HCT116 (cell line): ENCODE data around the gene CNDP1. TPM values are rescaled to one million over a fixed set of nuclear protein-coding genes. Genes with fewer than 3 reads are reported as not detected.

Experiments
- ATAC-seq: fragments of 200-7000 bp; cut with Tn5 transposase; 2 replicates; pipeline ENCODE4 v1.9.1; 2020; ENCODE audit warnings: mild to moderate bottlenecking, moderate library complexity
- BruUV-seq: library from RNA; stranded (reverse); fragments of 400-500 nt; replicated peaks from 2 replicates; lab custom pipeline; 2021; lab: Mats Ljungman, UMichigan
- CTCF ChIA-PET: fragments of 300-600 bp; sonication (Branson Sonifier 250); formaldehyde crosslinking; loops from one replicate; lab custom pipeline; 2021; ENCODE audit warnings: antibody characterized with exemption; lab: Charles Lee
- POLR2A ChIA-PET: fragments of 300-600, 350-600 bp; sonication (Branson Sonifier 250); formaldehyde crosslinking; loops from one replicate; lab custom pipeline; 2021; ENCODE audit warnings: antibody characterized with exemption; lab: Charles Lee
- RAD21 ChIA-PET, 2 experiments: fragments of 300-600 bp; sonication (Branson Sonifier 250); formaldehyde crosslinking; loops; one replicate each; lab custom pipeline; 2023; ENCODE audit warnings: low total read pairs in 2 of 2; ENCODE audit not compliant: uncharacterized antibody in 2 of 2, unreplicated experiment in 2 of 2, low non-redundant PET in 1 of 2; lab: Charles Lee
- DNase-seq: peaks from one replicate; pipeline ENCODE4 v3.0.0-alpha.2; 2010; ENCODE audit warnings: low read depth, low spot score
- H2AFZ ChIP-seq: fragments of 200-600 bp; shearing (Covaris generic), sonication (generic); 2 replicates; pipeline ENCODE4 v1.6.1; 2017; ENCODE audit warnings: low read depth, mixed run types, mixed read lengths, antibody characterized with exemption, low read length; ENCODE audit not compliant: poor library complexity, severe bottlenecking
- H3K27ac ChIP-seq: 2 replicates; pipeline ENCODE4 v1.5.1; 2012; ENCODE audit warnings: low read depth, low read length
- H3K27me3 ChIP-seq: fragments of 200-600 bp; sonication (generic); 2 replicates; pipeline ENCODE4 v1.6.1; 2016; ENCODE audit warnings: mixed run types, low read length, mixed read lengths; ENCODE audit not compliant: insufficient read depth
- H3K36me3 ChIP-seq, 2 experiments: fragments of 200-500 bp in 1 of 2; fragments of 200-600 bp in 1 of 2; sonication (Bioruptor generic) in 1 of 2; sonication (generic) in 1 of 2; 2 replicates each; pipeline versions ENCODE4 v1.5.1 to v1.6.1; 2014 to 2016; ENCODE audit warnings: low read length in 2 of 2, inconsistent platforms in 1 of 2, mixed read lengths in 1 of 2, mixed run types in 1 of 2; ENCODE audit not compliant: insufficient read depth in 2 of 2, control insufficient read depth in 1 of 2
- H3K4me1 ChIP-seq, 2 experiments: fragments of 200-600 bp in 1 of 2; sonication (generic) in 1 of 2; 2 replicates each; pipeline versions ENCODE4 v1.5.1 to v1.6.1; 2012 to 2017; ENCODE audit warnings: low read length in 2 of 2, inconsistent platforms in 1 of 2, mild to moderate bottlenecking in 1 of 2, mixed read lengths in 1 of 2, mixed run types in 1 of 2, moderate library complexity in 1 of 2; ENCODE audit not compliant: insufficient read depth in 2 of 2, control insufficient read depth in 1 of 2
- H3K4me2 ChIP-seq: fragments of 200-600 bp; sonication (generic); 2 replicates; pipeline ENCODE4 v1.6.1; 2017; ENCODE audit warnings: mixed run types, low read length, mixed read lengths
- H3K4me3 ChIP-seq, 2 experiments: fragments of 200-600 bp in 1 of 2; sonication (generic) in 1 of 2; replicated peaks in 1 of 2; 2 replicates each; pipeline ENCODE4 v1.5.1; 2011 to 2016; ENCODE audit warnings: low read length in 2 of 2, control low read depth in 1 of 2, low read depth in 1 of 2, mild to moderate bottlenecking in 1 of 2, mixed read lengths in 1 of 2, mixed run types in 1 of 2
- H3K79me2 ChIP-seq: fragments of 200-600 bp; sonication (generic); 2 replicates; pipeline ENCODE4 v1.6.1; 2017; ENCODE audit warnings: mild to moderate bottlenecking, mixed run types, low read length, moderate library complexity, mixed read lengths; ENCODE audit not compliant: insufficient read depth
- H3K9ac ChIP-seq: fragments of 200-600 bp; sonication (generic); 2 replicates; pipeline ENCODE4 v1.6.1; 2016; ENCODE audit warnings: low read length, mixed read lengths
- H3K9me2 ChIP-seq: fragments of 200-600 bp; sonication (generic), shearing (Covaris generic); 2 replicates; pipeline ENCODE4 v1.6.1; 2017; ENCODE audit warnings: mixed run types, mild to moderate bottlenecking, moderate library complexity; ENCODE audit not compliant: insufficient read depth
- H3K9me3 ChIP-seq, 2 experiments: fragments of 200-500 bp in 1 of 2; fragments of 200-600 bp in 1 of 2; sonication (Bioruptor generic) in 1 of 2; sonication (generic) in 1 of 2; 2 replicates each; pipeline ENCODE4 v1.6.1; 2014 to 2017; ENCODE audit warnings: low read length in 2 of 2, mixed read lengths in 2 of 2, inconsistent platforms in 1 of 2, low read depth in 1 of 2, mild to moderate bottlenecking in 1 of 2, mixed run types in 1 of 2, moderate library complexity in 1 of 2; ENCODE audit not compliant: control insufficient read depth in 1 of 2, insufficient read depth in 1 of 2
- H4K20me1 ChIP-seq: fragments of 200-600 bp; sonication (generic), shearing (Covaris generic); 2 replicates; pipeline ENCODE4 v1.6.1; 2017; ENCODE audit warnings: mixed run types, mild to moderate bottlenecking, moderate library complexity; ENCODE audit not compliant: insufficient read depth
- ATF3 ChIP-seq: IDR thresholded peaks from 2 replicates; pipeline ENCODE4 v1.6.1; 2012
- CBX3 ChIP-seq: IDR thresholded peaks from 2 replicates; pipeline ENCODE4 v1.6.1; 2012; ENCODE audit warnings: low read depth
- CEBPB ChIP-seq: IDR thresholded peaks from 2 replicates; pipeline ENCODE4 v1.6.1; 2012; ENCODE audit warnings: low read depth
- CTCF ChIP-seq, 3 experiments: fragments of 200-600 bp in 1 of 3; sonication (generic) in 1 of 3; IDR thresholded peaks in 2 of 3; conservative IDR thresholded peaks in 1 of 3; 2 replicates each; pipeline ENCODE4 v1.5.1; 2012 to 2017; ENCODE audit warnings: low read depth in 2 of 3, low read length in 2 of 3, antibody characterized with exemption in 1 of 3, borderline replicate concordance in 1 of 3, control low read depth in 1 of 3, mild to moderate bottlenecking in 1 of 3, mixed read lengths in 1 of 3, mixed run types in 1 of 3, moderate library complexity in 1 of 3; ENCODE audit not compliant: insufficient read depth in 1 of 3
- ELF1 ChIP-seq: IDR thresholded peaks from 2 replicates; pipeline ENCODE4 v1.6.1; 2012; ENCODE audit warnings: low read depth, borderline replicate concordance
- EZH2 ChIP-seq: fragments of 200-600 bp; sonication (generic); IDR thresholded peaks from 2 replicates; pipeline ENCODE4 v1.6.1; 2017; ENCODE audit warnings: antibody characterized with exemption, mixed run types
- EZH2phosphoT487 ChIP-seq: fragments of 200-600 bp; IDR thresholded peaks from 2 replicates; pipeline ENCODE4 v1.6.1; 2018; ENCODE audit warnings: antibody characterized with exemption, borderline replicate concordance
- FOSL1 ChIP-seq: IDR thresholded peaks from 2 replicates; pipeline ENCODE4 v1.6.1; 2012; ENCODE audit warnings: low read depth
- POLR2A ChIP-seq: IDR thresholded peaks from 2 replicates; pipeline ENCODE4 v1.7.0; 2011; ENCODE audit warnings: borderline replicate concordance; ENCODE audit not compliant: insufficient read depth, insufficient read length; ENCODE audit errors: extremely low read depth
- SP1 ChIP-seq: IDR thresholded peaks from 2 replicates; pipeline ENCODE4 v1.6.1; 2012; ENCODE audit warnings: low read depth
- SRF ChIP-seq: IDR thresholded peaks from 2 replicates; pipeline ENCODE4 v1.6.1; 2012; ENCODE audit warnings: low read depth
- TCF7L2 ChIP-seq: IDR thresholded peaks from 2 replicates; pipeline ENCODE4 v1.7.0; 2011; ENCODE audit warnings: borderline replicate concordance, inconsistent platforms; ENCODE audit not compliant: insufficient read depth, insufficient read length; ENCODE audit errors: extremely low read depth
- ZFX ChIP-seq: fragments of 450-650 bp; IDR thresholded peaks from 2 replicates; pipeline ENCODE4 v1.6.1; 2017
- intact Hi-C: fragments of 100-400 bp; cut with micrococcal nuclease; formaldehyde crosslinking; loops from 2 replicates; pipeline ENCODE4 v1.10.0; 2022
- total RNA-seq: library from RNA; stranded (reverse); gene quantifications from one replicate; pipeline ENCODE4 v1.2.1, GENCODE V29; 2021; ENCODE audit not compliant: unreplicated experiment
- TF ChIP-seq, protein P1 (sequence below): IDR thresholded peaks from 2 replicates; pipeline ENCODE4 v1.6.1; 2012

CNDP1 gene
- total RNA-seq, 1 experiment from 2014 or later = not detected

GRCh38 chr18:74532511-74533025, 1.7 kb upstream of the CNDP1 start:
- ChIA-PET CTCF (no interaction called here), POLR2A (no interaction called here), RAD21 (no interaction called here)
- H3K9me2 ChIP-seq = no peaks in the 10 kb centered on the region
- no peaks in the 10 kb centered on the region for H3K79me2 ChIP-seq
- no peak overlapping the region for H3K27ac ChIP-seq
- H3K4me2 ChIP-seq = no peak overlapping the region
- intact Hi-C loops = no loop called here
- H3K9ac ChIP-seq = no peak overlapping the region
- H3K4me3 ChIP-seq = no peak overlapping the region
- H3K36me3 ChIP-seq = no peaks in the 10 kb centered on the region
- no peaks in the 10 kb centered on the region for H3K4me1 ChIP-seq
- ATAC-seq = no peak
- peaks cover 4% of the 10 kb centered on the region; the same call in 1 of the 2 replicates for H3K27me3 ChIP-seq
- TF ChIP-seq TCF7L2 = no peak
- TF ChIP-seq, protein P1, sequence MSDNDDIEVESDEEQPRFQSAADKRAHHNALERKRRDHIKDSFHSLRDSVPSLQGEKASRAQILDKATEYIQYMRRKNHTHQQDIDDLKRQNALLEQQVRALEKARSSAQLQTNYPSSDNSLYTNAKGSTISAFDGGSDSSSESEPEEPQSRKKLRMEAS = no peak
- no peak overlapping the region for H2AFZ ChIP-seq
- no TSS peak for BruUV-seq
- DNase-seq = no peak
- no peaks in the 10 kb centered on the region for H4K20me1 ChIP-seq
- H3K9me3 ChIP-seq = no peaks in the 10 kb centered on the region

- POLR2A ChIA-PET = no interaction called here
- BruUV-seq = no TSS peak
- Histone ChIP-seq H3K9me2 (no peaks in the 10 kb centered on the region), H3K4me2 (no peak overlapping the region), H3K27me3 (peaks cover 3% of the 10 kb centered on the region; the same call in 1 of the 2 replicates), H3K9ac (no peak overlapping the region), H3K9me3 (no peaks in the 10 kb centered on the region), H3K79me2 (no peaks in the 10 kb centered on the region), H3K4me1 (no peaks in the 10 kb centered on the region), H3K36me3 (no peaks in the 10 kb centered on the region), H4K20me1 (no peaks in the 10 kb centered on the region), H2AFZ (no peak overlapping the region), H3K27ac (no peak overlapping the region), H3K4me3 (no peak overlapping the region)
- TF ChIP-seq SRF = no peak
- TF ChIP-seq SP1 = no peak
- no peak for TF ChIP-seq CBX3
- TF ChIP-seq EZH2phosphoT487 = no peak
- TF ChIP-seq ELF1 = no peak
- no peak for TF ChIP-seq ATF3
- TF ChIP-seq CTCF (IDR thresholded peaks at IDR 0.05 in 2 of 3, conservative IDR thresholded peaks at IDR 0.05 in 1 of 3; ENCODE audit: borderline replicate concordance in 1 of 3, insufficient read depth in 1 of 3, low read depth in 2 of 3, low read length in 2 of 3) = no peak
- no peak for TF ChIP-seq FOSL1
- TF ChIP-seq ZFX = no peak
- TF ChIP-seq POLR2A = no peak
- TF ChIP-seq EZH2 = no peak
- TF ChIP-seq CEBPB = no peak
- intact Hi-C loops = no loop called here
- CTCF ChIA-PET = no interaction called here
- RAD21 ChIA-PET = no interaction called here
- DNase-seq (no peak), ATAC-seq (no peak)
These were observed 634 bp upstream of the CNDP1 start for GRCh38 chr18:74533666-74534065.
